Fibroblast of skin of left biceps (primary cell): ENCODE data around the gene ARHGEF39.

Experiments used
- DNase-seq, 2 experiments: peaks; one replicate each; pipeline ENCODE4 v3.0.0-alpha.2; 2013; ENCODE audit warnings: low read depth in 2 of 2

The ARHGEF39 gene

GRCh38 chr9:35675732-35676392 lies 10.9 kb upstream of the ARHGEF39 start:
- DNase-seq = no peak

- DNase-seq = no peak
Observed at GRCh38 chr9:35675204-35675603, 10.2 kb upstream of the ARHGEF39 start.

- no peak for DNase-seq
Observed at GRCh38 chr9:35674025-35674361, 9.0 kb upstream of the ARHGEF39 start.

GRCh38 chr9:35673132-35674024 lies 8.4 kb upstream of the ARHGEF39 start, which contains the start of gene CA9:
CA9 (plus strand) TSS chr9:35673928; CDS start chr9:35673960, 32 bp downstream.
- no peak for DNase-seq

- no peak for DNase-seq
Observed at GRCh38 chr9:35669331-35670145, 4.5 kb upstream of the ARHGEF39 start.

- no peak for DNase-seq
Observed at GRCh38 chr9:35667939-35668338, 2.9 kb upstream of the ARHGEF39 start.

- DNase-seq = no peak
Observed at GRCh38 chr9:35666549-35666948, 1.6 kb upstream of the ARHGEF39 start.

DNA sequence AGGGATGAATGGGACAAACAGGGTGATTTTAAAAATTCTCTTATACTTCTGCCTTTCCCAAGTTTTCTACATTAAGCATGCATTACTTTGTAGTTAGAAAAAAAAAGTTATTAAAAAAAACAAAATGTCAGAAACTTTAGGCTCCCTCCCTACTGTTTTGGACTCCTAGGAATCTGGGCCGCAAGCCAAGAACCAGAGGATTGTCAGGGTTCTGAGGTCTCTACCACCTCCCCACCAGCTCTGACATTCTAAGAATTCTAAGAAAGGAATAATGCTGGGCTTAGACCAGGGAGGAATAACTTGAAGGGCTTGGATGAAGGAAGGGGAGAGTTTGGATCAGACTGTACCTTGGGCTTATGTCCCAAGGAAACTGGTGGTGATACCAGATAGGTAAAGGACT lies 1.1 kb upstream of the ARHGEF39 start:
- no peak for DNase-seq

- no peak for DNase-seq
Observed at GRCh38 chr9:35665471-35665818, 450 bp upstream of the ARHGEF39 start.

GRCh38 chr9:35662437-35662836 lies 2.6 kb downstream of the ARHGEF39 start:
- DNase-seq = no peak

DNA sequence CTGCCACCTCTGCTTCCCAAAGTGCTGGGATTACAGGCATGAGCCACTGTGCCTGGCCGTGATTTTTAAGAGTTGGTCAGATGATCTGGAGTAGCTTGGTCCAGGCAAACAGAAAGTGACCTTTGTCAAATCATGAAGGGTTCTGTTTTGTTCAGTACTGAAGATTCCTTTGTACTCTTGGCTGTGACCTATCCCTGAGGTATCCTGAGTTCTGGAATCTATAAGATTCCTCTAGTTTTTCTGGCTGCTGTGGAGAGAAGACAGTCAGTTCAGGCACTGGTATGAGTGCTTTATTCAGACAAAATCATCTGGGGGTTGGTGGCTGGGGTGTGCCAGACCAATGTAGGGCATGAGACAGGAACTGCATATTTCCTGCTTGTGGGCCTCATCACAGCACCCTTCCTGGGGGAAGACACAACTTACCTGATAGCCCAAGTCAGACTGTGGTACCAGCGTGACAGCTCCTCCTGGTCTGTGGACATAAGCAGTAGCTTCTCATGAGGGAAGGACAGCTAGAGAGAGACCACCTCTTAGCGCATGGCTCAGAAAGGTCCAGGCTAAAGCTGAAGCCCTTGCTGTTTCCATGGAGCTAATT lies 3.1 kb downstream of the ARHGEF39 start:
- no peak for DNase-seq

DNA sequence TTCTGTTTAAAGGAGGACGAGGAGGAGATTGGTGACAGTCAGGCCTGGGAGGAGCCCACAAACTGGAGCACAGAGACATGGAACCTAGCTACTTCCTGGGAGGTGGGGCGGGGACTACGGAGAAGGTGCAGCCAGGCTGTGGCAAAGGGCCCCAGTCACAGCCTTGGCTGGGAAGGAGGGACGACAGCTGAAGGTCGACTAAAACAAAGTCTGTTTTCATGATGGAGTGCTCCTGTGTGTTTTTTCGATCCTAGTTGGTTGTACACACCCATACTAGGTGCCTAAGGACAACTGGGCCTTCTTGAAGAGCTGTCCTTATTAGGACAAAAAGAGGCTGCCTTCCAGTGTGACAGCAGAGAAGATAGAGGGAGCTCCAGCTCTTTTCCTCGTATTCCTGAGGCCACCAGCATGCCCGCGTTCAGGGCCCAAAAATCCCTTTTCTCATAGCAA lies 4.0 kb downstream of the ARHGEF39 start:
- DNase-seq = no peak

- no peak for DNase-seq
Observed at GRCh38 chr9:35659340-35659739, 5.7 kb downstream of the ARHGEF39 start.

- DNase-seq = no peak
Observed at GRCh38 chr9:35658968-35659220, 6.1 kb downstream of the ARHGEF39 start.

GRCh38 chr9:35658137-35658967 lies 6.6 kb downstream of the ARHGEF39 start, which contains the start of gene CCDC107:
CCDC107 (plus strand) TSS chr9:35658292; CDS start chr9:35658380, 88 bp downstream.
- DNase-seq = peak; percentile 57 to 62

DNA sequence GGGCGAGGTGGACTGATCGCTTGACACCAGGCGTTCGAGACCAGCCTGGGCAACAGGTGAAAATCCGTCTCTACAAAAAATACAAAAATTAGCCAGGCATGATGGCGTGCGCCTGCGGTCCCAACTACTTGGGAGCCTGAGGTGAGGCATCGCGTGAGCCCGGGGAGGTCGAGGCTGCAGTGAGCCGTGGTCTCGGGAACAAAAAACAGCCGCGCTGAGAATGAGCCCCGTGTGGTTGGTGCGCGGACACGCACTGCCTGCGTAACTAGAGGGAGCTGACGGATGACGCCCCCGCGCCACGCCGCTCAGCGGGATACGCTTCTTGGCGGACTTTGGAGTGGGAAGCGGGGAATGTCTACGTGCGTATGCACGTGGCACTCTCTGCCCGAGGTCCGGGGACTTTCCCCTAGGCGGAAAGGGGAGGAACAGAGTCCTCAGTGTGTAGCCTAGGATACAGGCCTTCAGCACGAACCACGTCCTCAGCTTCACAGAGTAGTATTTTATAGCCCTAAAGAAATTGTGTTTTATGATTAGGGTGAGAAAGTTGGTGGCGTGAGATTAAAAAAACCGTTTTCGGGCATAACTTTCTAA lies 7.4 kb downstream of the ARHGEF39 start, which contains the start of gene RMRP:
Gene RMRP (minus strand): TSS at position 474 of the 591 bp plus-strand sequence.
- peak; percentile 99 for DNase-seq

GRCh38 chr9:35656831-35657545 lies 8.0 kb downstream of the ARHGEF39 start:
- DNase-seq = no peak

- no peak for DNase-seq
Observed at GRCh38 chr9:35656348-35656747, 8.6 kb downstream of the ARHGEF39 start.

DNA sequence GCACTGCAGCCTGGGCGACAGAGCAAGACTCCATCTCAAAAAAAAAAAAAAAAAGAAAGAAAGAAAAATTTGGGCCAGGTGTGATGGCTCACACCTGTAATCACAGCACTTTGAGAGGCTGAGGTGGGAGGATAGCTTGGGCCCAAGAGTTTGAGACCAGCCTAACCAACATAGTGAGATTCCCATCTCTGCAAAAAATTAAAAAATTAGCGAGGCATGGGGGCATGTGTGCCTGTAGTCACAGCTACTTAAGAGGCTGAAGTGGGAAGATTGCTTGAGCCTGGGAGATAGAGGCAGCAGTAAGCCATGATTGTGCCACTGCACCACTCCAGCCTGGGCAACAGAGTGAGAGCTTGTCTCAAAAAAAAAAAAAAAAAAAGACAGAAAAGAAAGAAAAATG lies 11.4 kb downstream of the ARHGEF39 start:
- DNase-seq = no peak

DNA sequence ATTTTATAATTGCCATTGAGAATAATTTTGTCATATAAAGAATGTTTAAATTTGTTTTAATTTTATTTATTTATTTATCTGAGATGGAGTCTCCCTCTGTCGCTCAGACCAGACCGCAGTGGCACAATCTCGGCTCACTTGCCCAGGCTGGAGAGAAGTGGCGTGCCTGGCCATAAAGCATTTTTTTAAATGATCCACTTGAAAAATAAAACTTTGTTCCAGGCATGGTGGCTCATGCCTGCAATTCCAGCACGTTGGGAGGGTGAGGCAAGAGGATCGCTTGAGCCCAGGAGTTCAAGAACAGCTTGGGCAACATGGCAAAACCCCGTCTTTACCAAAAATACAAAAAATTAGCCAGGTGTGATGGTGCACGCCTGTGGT lies 12.2 kb downstream of the ARHGEF39 start:
- no peak for DNase-seq
